ENCODE results near the gene RABIF.

Gene RABIF

DNA sequence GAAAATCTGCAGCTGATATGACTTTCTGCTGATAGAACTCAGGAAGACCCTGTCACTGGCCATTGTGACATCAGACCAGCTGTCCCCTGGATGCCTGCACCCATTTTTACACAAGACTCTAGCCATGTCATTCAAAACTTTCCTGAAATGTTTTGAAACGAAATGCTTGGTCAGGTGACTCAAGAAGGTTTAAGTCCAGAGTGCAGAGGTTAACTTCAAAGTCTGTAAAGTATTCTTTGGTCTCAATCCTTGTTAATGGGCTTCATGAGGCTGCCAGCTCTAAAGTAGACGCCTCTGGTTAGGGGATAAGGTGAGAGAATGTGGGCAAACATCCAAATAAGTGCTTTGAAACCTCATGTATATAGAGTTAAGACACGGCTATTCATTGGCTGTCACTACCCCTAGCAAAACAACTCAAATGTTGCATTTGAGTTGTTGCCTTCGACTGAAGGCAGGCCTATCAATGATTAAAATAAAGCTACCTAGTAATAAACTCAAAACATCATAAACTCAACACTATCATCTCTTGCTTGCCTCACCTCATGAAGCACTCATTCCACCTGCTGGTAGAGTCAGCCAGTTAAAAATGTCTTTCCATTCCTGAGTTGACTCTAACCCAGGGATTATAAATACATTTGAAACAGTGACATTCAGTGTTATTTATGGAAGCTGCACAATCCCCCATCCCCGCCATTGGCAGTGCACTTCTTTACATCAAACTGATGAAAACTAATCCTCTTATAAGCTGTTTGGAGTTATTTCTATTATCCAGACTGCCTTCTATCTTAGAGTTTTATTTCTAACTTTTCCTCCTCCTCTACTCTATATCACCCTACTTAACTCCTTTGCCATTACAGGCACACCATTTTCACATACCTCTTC, 26.0 kb downstream of the RABIF start:
- H3K4me3 ChIP-seq (ENCODE audit: low read length) = peak overlapping the region; percentile 94; the same call in 1 of the 2 replicates
- no peak overlapping the region for H3K9ac ChIP-seq (ENCODE audit: low read depth, low read length)
- H3K36me3 ChIP-seq (ENCODE audit: insufficient read depth, low read depth, low read length) = peaks cover 12% of the 10 kb centered on the region
- H3K27me3 ChIP-seq (ENCODE audit: insufficient read depth, low read length) = no peaks in the 10 kb centered on the region
- H3K4me1 ChIP-seq (ENCODE audit: insufficient read depth, low read length) = peaks cover 2% of the 10 kb centered on the region
- no peak overlapping the region for H3K27ac ChIP-seq (ENCODE audit: low read length)
- H3K9me3 ChIP-seq (ENCODE audit: insufficient read depth, low read depth, low read length) = no peaks in the 10 kb centered on the region

DNA sequence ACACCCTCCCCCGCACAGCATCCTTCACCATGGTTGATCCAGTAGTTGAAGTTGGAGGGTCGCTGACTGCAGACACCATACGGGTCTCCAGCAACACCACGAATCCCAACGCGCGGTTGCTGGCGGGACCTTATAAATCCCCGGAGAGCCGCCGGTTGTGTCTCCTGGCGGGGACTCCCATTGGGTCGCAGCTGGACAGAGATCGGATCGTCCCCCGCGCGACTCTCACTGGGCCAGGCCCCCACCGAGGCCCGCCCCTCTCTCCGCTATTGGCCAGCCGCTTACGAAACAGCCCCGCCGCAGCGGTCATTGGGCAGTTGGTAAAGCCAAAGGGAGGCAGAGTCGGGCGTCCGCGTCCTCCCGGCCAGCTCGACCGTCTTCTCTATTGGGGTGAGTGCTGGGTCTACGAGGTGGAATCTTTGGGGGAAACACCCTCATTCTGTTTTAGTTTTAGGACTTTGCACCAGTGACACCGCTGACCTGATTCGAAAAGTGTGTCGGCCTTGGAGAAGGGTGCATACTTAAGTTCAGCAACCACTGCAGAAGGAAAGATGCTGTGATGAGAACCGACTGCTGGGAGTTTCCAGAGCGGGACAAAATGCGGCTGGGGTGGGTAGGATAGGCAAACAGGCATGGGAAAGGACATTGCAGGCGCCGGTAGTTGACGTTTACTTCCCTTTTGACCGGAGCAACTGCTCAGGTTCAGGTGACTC, 27.4 kb downstream of the RABIF start:
- peak overlapping the region; percentile 48 for H3K27ac ChIP-seq (ENCODE audit: low read length)
- H3K9me3 ChIP-seq (ENCODE audit: insufficient read depth, low read depth, low read length) = no peaks in the 10 kb centered on the region
- H3K36me3 ChIP-seq (ENCODE audit: insufficient read depth, low read depth, low read length) = peaks cover 25% of the 10 kb centered on the region
- H3K9ac ChIP-seq (ENCODE audit: low read depth, low read length) = peak overlapping the region; percentile 93; the same call in 1 of the 2 replicates
- peaks cover 2% of the 10 kb centered on the region for H3K4me1 ChIP-seq (ENCODE audit: insufficient read depth, low read length)
- no peaks in the 10 kb centered on the region for H3K27me3 ChIP-seq (ENCODE audit: insufficient read depth, low read length)
- H3K4me3 ChIP-seq (ENCODE audit: low read length) = peak overlapping the region; percentile 94

DNA sequence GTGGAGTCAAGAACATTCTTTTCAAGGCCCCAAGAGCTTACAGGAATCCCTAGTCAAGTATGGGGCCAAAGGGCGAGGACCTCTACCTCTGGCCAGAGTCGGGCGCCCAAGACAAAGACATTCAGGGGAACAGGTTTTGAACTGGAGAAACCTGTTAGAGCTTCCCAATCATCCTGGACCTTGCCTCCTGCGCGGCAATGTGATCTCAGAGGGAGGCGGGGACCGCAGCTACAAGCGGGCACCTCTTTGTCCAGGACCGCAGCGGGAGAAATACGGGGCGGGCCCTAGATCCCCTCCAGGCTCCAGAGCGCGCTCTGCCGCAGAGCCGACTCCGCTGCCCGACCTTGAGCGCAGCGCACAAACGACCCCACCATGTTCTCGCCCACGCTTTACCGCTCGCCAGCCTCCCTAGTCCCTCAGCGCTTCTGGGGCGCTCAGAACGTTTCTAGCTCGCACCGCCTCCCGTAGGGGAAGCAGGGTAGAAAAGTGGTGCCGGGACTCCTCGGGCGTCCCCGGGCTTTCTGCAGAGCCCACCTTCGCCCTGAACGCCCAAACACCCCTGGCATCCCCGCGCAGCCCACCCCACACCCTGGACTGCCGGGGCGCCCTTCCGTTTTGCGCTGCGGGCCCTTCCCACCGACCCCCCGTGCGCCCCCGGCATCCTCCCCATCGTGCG, 28.1 kb downstream of the RABIF start:
- H3K9ac ChIP-seq (ENCODE audit: low read depth, low read length) = peak overlapping the region; percentile 93
- peaks cover 32% of the 10 kb centered on the region for H3K36me3 ChIP-seq (ENCODE audit: insufficient read depth, low read depth, low read length)
- H3K4me1 ChIP-seq (ENCODE audit: insufficient read depth, low read length) = peaks cover 2% of the 10 kb centered on the region
- H3K9me3 ChIP-seq (ENCODE audit: insufficient read depth, low read depth, low read length) = no peaks in the 10 kb centered on the region
- H3K4me3 ChIP-seq (ENCODE audit: low read length) = peak overlapping the region; percentile 94
- H3K27me3 ChIP-seq (ENCODE audit: insufficient read depth, low read length) = no peaks in the 10 kb centered on the region
- peak overlapping the region; percentile 48 for H3K27ac ChIP-seq (ENCODE audit: low read length)

DNA sequence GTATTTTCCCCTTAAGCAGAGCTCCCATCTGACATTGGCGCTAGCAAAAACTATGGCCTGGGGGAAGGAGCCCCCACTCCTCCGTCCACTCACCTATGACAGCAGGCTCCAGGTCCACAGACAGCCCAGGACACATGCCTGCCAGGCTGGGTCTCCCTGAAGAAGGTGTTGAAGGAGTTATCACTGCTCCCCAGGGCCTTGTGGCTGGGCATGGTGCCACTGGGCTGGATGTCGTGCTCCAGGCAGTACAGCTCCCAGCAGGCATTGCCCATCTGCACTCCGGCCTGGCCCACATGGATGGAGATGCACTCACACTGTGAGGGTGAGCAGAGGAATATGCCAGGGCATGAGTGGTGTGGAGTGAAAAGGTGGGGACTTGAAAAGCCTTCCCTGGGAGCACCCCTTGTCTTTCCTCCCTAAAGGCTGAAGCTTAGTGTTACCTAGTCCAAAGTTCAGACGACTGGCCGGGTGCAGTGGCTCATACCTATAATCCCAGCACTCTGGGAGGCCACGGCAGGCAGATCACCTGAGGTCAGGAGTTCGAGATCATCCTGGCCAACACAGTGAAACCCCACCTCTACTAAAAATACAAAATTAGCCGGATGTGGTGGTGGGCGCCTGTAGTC, 30.0 kb downstream of the RABIF start:
- Histone ChIP-seq H3K36me3 (ENCODE audit: insufficient read depth, low read depth, low read length) (peaks cover 47% of the 10 kb centered on the region), H3K4me3 (ENCODE audit: low read length) (no peak overlapping the region), H3K4me1 (ENCODE audit: insufficient read depth, low read length) (peaks cover 2% of the 10 kb centered on the region), H3K9me3 (ENCODE audit: insufficient read depth, low read depth, low read length) (no peaks in the 10 kb centered on the region), H3K9ac (ENCODE audit: low read depth, low read length) (no peak overlapping the region), H3K27me3 (ENCODE audit: insufficient read depth, low read length) (no peaks in the 10 kb centered on the region), H3K27ac (ENCODE audit: low read length) (no peak overlapping the region)

DNA sequence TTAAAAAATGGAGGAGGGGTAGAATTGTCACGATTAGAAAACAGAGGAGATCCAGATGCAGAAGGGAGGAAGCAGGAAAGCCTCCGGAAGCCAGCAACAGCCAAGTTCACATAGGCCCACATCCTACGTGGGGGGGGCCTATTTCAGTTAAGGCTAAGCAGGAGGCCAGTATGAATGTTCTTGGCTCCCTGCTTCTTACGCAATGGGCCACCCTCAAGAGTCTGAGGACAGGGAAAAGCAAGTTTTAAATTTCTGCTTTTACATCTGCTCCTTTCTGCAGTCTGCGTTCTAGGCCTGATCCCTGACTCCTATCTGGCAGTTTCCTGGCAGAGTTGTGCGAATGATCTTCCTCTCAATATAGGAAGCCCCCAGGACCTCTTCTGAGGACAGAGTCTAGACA, 30.6 kb downstream of the RABIF start:
- Histone ChIP-seq H3K36me3 (ENCODE audit: insufficient read depth, low read depth, low read length) (peaks cover 47% of the 10 kb centered on the region), H3K9me3 (ENCODE audit: insufficient read depth, low read depth, low read length) (no peaks in the 10 kb centered on the region), H3K9ac (ENCODE audit: low read depth, low read length) (no peak overlapping the region), H3K4me1 (ENCODE audit: insufficient read depth, low read length) (peaks cover 2% of the 10 kb centered on the region), H3K27ac (ENCODE audit: low read length) (no peak overlapping the region), H3K4me3 (ENCODE audit: low read length) (no peak overlapping the region), H3K27me3 (ENCODE audit: insufficient read depth, low read length) (no peaks in the 10 kb centered on the region)

DNA sequence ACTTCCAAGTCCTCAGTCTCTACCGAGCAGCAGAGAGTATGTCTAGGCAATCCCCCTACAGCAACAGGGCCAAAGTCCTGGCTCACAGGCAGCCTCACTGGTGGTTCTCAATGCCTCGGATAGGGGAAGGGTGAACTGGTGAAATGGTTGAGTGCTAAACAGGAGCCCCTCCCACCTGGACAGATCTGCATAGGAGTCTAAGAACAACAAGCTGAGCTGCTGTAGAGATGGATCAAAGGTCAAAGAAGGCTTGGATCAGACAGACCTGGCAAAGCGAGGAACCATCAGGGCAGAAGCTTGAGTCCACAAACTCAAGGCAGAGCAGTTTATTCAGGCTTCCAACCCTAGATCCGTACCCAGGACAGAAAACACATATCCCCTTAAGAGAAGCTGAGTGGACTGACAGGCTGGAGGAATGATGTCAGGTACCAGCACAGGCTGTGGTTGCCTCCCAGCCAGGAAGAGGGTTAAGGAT, 31.8 kb downstream of the RABIF start:
- Histone ChIP-seq H3K4me1 (ENCODE audit: insufficient read depth, low read length) (peaks cover 2% of the 10 kb centered on the region; the same call in 1 of the 2 replicates), H3K9me3 (ENCODE audit: insufficient read depth, low read depth, low read length) (no peaks in the 10 kb centered on the region), H3K4me3 (ENCODE audit: low read length) (no peak overlapping the region), H3K36me3 (ENCODE audit: insufficient read depth, low read depth, low read length) (peaks cover 56% of the 10 kb centered on the region), H3K27me3 (ENCODE audit: insufficient read depth, low read length) (no peaks in the 10 kb centered on the region), H3K9ac (ENCODE audit: low read depth, low read length) (no peak overlapping the region), H3K27ac (ENCODE audit: low read length) (no peak overlapping the region)

DNA sequence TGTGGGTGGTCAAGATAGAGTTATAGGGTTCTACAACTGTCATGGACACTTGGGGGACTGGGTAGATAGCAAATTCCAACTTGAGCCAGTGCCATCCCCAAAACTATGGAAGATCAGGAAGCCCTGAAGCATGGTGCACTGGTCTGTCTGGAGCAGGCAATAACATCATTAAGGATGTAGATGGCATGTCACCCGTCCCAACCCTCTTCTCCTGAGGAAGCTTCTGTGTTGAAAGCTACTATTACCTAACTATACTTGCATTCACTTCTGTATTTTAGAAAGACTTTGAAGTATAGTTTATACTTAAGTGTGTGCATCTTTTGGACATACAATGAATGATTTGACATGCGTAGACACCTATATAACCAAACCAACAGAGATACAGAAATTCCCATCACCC, 32.9 kb downstream of the RABIF start:
- peaks cover 2% of the 10 kb centered on the region; the same call in 1 of the 2 replicates for H3K4me1 ChIP-seq (ENCODE audit: insufficient read depth, low read length)
- no peak overlapping the region for H3K4me3 ChIP-seq (ENCODE audit: low read length)
- H3K9ac ChIP-seq (ENCODE audit: low read depth, low read length) = no peak overlapping the region
- H3K27ac ChIP-seq (ENCODE audit: low read length) = no peak overlapping the region
- H3K27me3 ChIP-seq (ENCODE audit: insufficient read depth, low read length) = no peaks in the 10 kb centered on the region
- no peaks in the 10 kb centered on the region for H3K9me3 ChIP-seq (ENCODE audit: insufficient read depth, low read depth, low read length)
- peaks cover 65% of the 10 kb centered on the region for H3K36me3 ChIP-seq (ENCODE audit: insufficient read depth, low read depth, low read length)

DNA sequence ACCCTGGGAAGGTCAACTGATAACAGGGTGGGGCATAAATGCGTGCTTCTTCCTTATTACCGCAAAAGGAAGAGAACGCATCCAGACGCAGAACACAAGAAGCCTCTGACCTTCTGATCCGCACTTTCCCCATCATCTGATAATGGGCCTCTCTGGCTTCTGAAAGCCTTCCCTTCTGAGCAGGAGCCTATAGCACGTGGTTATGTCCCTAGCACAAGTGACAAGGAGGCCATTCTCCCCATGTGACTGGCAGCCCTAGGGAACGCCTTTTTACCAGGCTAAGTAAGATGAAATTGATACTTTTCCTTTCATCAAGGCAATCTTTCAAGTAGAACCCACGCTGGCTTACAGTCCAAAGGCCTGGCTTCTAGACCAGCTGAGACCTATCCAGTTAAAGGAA, 34.2 kb downstream of the RABIF start:
- H3K4me3 ChIP-seq (ENCODE audit: low read length) = no peak overlapping the region
- H3K27me3 ChIP-seq (ENCODE audit: insufficient read depth, low read length) = no peaks in the 10 kb centered on the region
- peaks cover 73% of the 10 kb centered on the region for H3K36me3 ChIP-seq (ENCODE audit: insufficient read depth, low read depth, low read length)
- H3K9ac ChIP-seq (ENCODE audit: low read depth, low read length) = no peak overlapping the region
- H3K9me3 ChIP-seq (ENCODE audit: insufficient read depth, low read depth, low read length) = no peaks in the 10 kb centered on the region
- H3K27ac ChIP-seq (ENCODE audit: low read length) = no peak overlapping the region
- no peaks in the 10 kb centered on the region for H3K4me1 ChIP-seq (ENCODE audit: insufficient read depth, low read length)

DNA sequence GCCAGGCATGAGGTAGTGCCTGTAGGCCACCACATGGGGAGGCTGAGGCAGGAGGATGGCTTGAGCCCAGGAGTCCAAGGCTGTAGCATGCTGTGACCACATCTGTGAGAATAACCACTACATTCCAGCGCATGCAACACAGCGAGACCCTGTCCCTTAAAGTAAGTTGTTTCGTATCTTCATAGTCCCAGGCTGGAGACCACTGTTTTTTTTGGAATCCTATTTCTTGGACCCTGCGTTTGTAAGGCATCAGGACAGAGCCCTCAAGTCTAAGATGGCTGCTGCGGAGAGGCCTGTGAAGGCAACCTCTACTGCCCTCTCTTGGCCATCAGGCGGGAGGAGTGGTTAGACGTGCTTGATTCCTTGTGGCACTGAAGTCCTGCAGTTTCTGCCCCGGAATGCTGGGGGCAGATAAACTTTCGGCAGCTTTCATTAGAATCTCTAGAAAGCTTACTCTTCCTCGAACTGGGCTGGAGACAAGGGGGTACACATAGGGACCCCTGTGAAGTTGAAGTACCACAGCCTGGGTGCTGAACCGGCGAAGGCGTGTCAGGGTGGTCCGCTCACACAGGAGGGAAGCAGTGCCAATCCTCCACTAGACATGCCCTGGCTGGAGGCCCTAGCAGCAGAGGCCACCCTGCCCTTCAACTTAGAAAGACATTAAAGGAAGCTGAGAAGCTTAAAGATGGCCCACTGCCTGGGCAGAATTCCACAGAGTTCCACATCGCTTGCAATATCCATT, 36.6 kb downstream of the RABIF start:
- Histone ChIP-seq H3K27me3 (ENCODE audit: insufficient read depth, low read length) (no peaks in the 10 kb centered on the region), H3K9me3 (ENCODE audit: insufficient read depth, low read depth, low read length) (no peaks in the 10 kb centered on the region), H3K4me3 (ENCODE audit: low read length) (no peak overlapping the region), H3K36me3 (ENCODE audit: insufficient read depth, low read depth, low read length) (peaks cover 63% of the 10 kb centered on the region), H3K27ac (ENCODE audit: low read length) (no peak overlapping the region), H3K9ac (ENCODE audit: low read depth, low read length) (no peak overlapping the region), H3K4me1 (ENCODE audit: insufficient read depth, low read length) (no peaks in the 10 kb centered on the region)

DNA sequence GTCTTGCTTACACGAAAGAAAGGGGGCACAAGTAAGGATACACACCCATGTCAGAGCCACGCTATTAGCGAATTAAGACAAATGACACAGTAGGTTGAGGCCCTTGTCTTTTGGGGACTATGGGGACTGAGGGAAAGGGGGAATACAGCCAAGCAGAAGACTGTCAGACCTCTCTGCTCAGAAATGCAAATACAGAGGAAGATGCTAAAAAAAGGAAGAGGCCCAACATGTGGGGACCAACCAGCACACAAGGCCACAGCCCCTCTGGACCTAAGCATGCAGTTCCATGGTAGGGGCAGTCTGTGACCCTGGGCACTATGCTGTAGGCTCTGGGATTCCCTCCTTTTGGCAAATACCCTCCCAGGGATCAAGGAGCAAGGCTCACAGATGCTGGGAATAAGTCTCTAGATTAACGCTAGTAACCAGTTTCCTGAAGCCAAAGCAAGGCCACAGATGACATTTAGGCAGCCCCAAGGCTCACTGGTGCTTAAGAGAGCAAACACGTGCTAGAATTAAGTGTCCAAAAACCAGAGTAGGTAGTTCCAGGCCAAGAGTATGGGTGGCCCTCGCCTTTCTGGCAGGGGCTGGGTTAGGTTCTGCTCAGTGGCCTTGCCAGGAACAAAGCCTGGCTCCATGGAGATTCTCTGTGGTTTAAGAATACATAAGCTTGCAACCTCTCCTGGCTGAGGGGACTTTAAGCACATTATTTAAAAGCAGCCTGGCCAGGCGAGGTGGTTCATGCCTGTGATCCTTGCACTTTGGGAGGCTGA, 38.2 kb downstream of the RABIF start:
- H3K36me3 ChIP-seq (ENCODE audit: insufficient read depth, low read depth, low read length) = peaks cover 47% of the 10 kb centered on the region
- no peaks in the 10 kb centered on the region for H3K27me3 ChIP-seq (ENCODE audit: insufficient read depth, low read length)
- no peaks in the 10 kb centered on the region for H3K4me1 ChIP-seq (ENCODE audit: insufficient read depth, low read length)
- H3K4me3 ChIP-seq (ENCODE audit: low read length) = no peak overlapping the region
- no peak overlapping the region for H3K27ac ChIP-seq (ENCODE audit: low read length)
- no peaks in the 10 kb centered on the region for H3K9me3 ChIP-seq (ENCODE audit: insufficient read depth, low read depth, low read length)
- H3K9ac ChIP-seq (ENCODE audit: low read depth, low read length) = no peak overlapping the region

Data from iPS-20b (cell line).